Measurements from ENCODE around the gene PGF.

- no peak for TF ChIP-seq ZNF274 (IDR thresholded peaks at IDR 0.05; ENCODE audit: low read depth, low read length)
- TF ChIP-seq SUZ12 (IDR thresholded peaks at IDR 0.05; ENCODE audit: extremely low read depth, insufficient read depth, insufficient read length): no peak
- TF ChIP-seq YY1 (IDR thresholded peaks at IDR 0.05; ENCODE audit: insufficient read depth, insufficient read length): no peak
Observed at GRCh38 chr14:74968811-74969210, 13.4 kb upstream of the PGF start.
